GM12878 (cell line): ENCODE results near the gene ELP6. TPM values are rescaled to one million over a fixed set of nuclear protein-coding genes. Genes with fewer than 3 reads are reported as not detected.

ENCODE experiments used
- ATAC-seq: fragments of 200-7000 bp; cut with Tn5 transposase; 3 replicates; pipeline ENCODE4 v1.9.1; 2020; ENCODE audit warnings: mild to moderate bottlenecking, moderate library complexity
- BruUV-seq: library from RNA; stranded (reverse); fragments of 400-500 nt; replicated peaks from 2 replicates; lab custom pipeline; 2021; lab: Mats Ljungman, UMichigan
- CTCF ChIA-PET: fragments of 300-600 bp; sonication (Branson Sonifier 250); formaldehyde crosslinking; extraction: SDS; loops from one replicate; lab custom pipeline; 2021; ENCODE audit warnings: inconsistent platforms; lab: Yijun Ruan, JAX
- POLR2A ChIA-PET: fragments of 350-600 bp; formaldehyde crosslinking; extraction: SDS; loops from one replicate; lab custom pipeline; 2021; ENCODE audit warnings: inconsistent platforms; lab: Charles Lee
- RAD21 ChIA-PET: fragments of 300-600 bp; sonication (Branson Sonifier 250); formaldehyde crosslinking; loops from one replicate; lab custom pipeline; 2023; ENCODE audit warnings: antibody characterized with exemption; ENCODE audit not compliant: unreplicated experiment; lab: Charles Lee
- SMC1A ChIA-PET: fragments of 300-600 bp; sonication (Branson Sonifier 250); formaldehyde crosslinking; loops from one replicate; lab custom pipeline; 2023; ENCODE audit not compliant: unreplicated experiment, uncharacterized antibody; lab: Charles Lee
- DNase-seq: peaks from one replicate; pipeline ENCODE4 v3.0.0-alpha.2; 2011; ENCODE audit warnings: low read depth, low spot score
- FAIRE-seq: peaks from 3 replicates; lab custom pipeline; 2011; peaks lifted over from hg19 to GRCh38; lab: Jason Lieb, UNC
- H2AFZ ChIP-seq: 2 replicates; pipeline ENCODE4 v1.6.0; 2011; ENCODE audit warnings: low read depth, low read length, control low read depth; ENCODE audit not compliant: control insufficient read depth
- H3K27ac ChIP-seq: 2 replicates; pipeline ENCODE4 v1.5.1; 2011; ENCODE audit warnings: control low read depth; ENCODE audit not compliant: control insufficient read depth, insufficient read depth
- H3K27me3 ChIP-seq, 2 experiments: replicated peaks in 1 of 2; 2 replicates each; pipeline versions ENCODE4 v1.6.0 to v1.6.1; 2011; ENCODE audit warnings: low read length in 1 of 2; ENCODE audit not compliant: control insufficient read depth in 2 of 2, insufficient read depth in 2 of 2
- H3K36me3 ChIP-seq, 2 experiments: 2 replicates each; pipeline ENCODE4 v1.5.1; 2011; ENCODE audit warnings: low read length in 1 of 2; ENCODE audit not compliant: control insufficient read depth in 2 of 2, insufficient read depth in 2 of 2
- H3K4me1 ChIP-seq: 2 replicates; pipeline ENCODE4 v1.6.1; 2011; ENCODE audit warnings: mild to moderate bottlenecking, low read length, moderate library complexity, mixed read lengths; ENCODE audit not compliant: control insufficient read depth, insufficient read depth
- H3K4me2 ChIP-seq: 2 replicates; pipeline ENCODE4 v1.6.0; 2011; ENCODE audit warnings: control low read depth; ENCODE audit not compliant: control insufficient read depth, insufficient read depth
- H3K4me3 ChIP-seq: fragments of 200-600 bp; sonication (generic); 2 replicates; pipeline ENCODE4 v1.5.1; 2016
- H3K79me2 ChIP-seq: 2 replicates; pipeline ENCODE4 v1.6.0; 2011; ENCODE audit warnings: low read length; ENCODE audit not compliant: control insufficient read depth, insufficient read depth
- H3K9ac ChIP-seq: 2 replicates; pipeline ENCODE4 v1.8.0; 2011; ENCODE audit warnings: low read length, control low read depth, mixed read lengths; ENCODE audit not compliant: control insufficient read depth, insufficient read depth
- H3K9me3 ChIP-seq: replicated peaks from 3 replicates; pipeline ENCODE4 v1.5.1; 2011; ENCODE audit warnings: mild to moderate bottlenecking, low read length; ENCODE audit not compliant: control insufficient read depth, insufficient read depth
- H4K20me1 ChIP-seq: 2 replicates; pipeline ENCODE4 v1.6.0; 2011; ENCODE audit not compliant: control insufficient read depth, insufficient read depth
- BCL11A ChIP-seq: IDR thresholded peaks from 2 replicates; pipeline ENCODE4 v1.6.1; 2011; ENCODE audit warnings: low read depth, low read length
- CBX3 ChIP-seq: fragments of 200-600 bp; sonication (generic); IDR thresholded peaks from 2 replicates; pipeline ENCODE4 v1.6.1; 2016; ENCODE audit warnings: low read depth, borderline replicate concordance
- CHD1 ChIP-seq: IDR thresholded peaks from 2 replicates; pipeline ENCODE4 v1.6.1; 2012; ENCODE audit warnings: low read depth, low read length, improper control_type of control experiment
- CHD2 ChIP-seq: IDR thresholded peaks from 2 replicates; pipeline ENCODE4 v1.6.1; 2011; ENCODE audit warnings: low read depth, low read length, improper control_type of control experiment, borderline replicate concordance
- CTCF ChIP-seq, 3 experiments: IDR thresholded peaks in 2 of 3; conservative IDR thresholded peaks in 1 of 3; 2 replicates each; pipeline ENCODE4 v1.5.1; 2011; ENCODE audit warnings: low read depth in 3 of 3, low read length in 3 of 3, mild to moderate bottlenecking in 3 of 3, control low read depth in 2 of 3, moderate library complexity in 2 of 3, inconsistent platforms in 1 of 3, mixed read lengths in 1 of 3; ENCODE audit not compliant: control insufficient read depth in 2 of 3, insufficient read depth in 1 of 3; ENCODE audit errors: extremely low read depth in 1 of 3
- HDGF ChIP-seq: fragments of 450-650 bp; IDR thresholded peaks from 2 replicates; pipeline ENCODE4 v1.6.1; 2016; ENCODE audit warnings: antibody characterized with exemption
- KDM1A ChIP-seq: fragments of 200-600 bp; sonication (generic); IDR thresholded peaks from 2 replicates; pipeline ENCODE4 v1.6.1; 2016; ENCODE audit warnings: borderline replicate concordance
- NFYB ChIP-seq: IDR thresholded peaks from 2 replicates; pipeline ENCODE4 v1.6.1; 2011; ENCODE audit warnings: low read depth, mild to moderate bottlenecking, low read length, improper control_type of control experiment, moderate library complexity; ENCODE audit not compliant: insufficient read depth
- POLR2A ChIP-seq: IDR thresholded peaks from 2 replicates; pipeline ENCODE4 v1.6.1; 2011; ENCODE audit warnings: low read depth, mild to moderate bottlenecking, low read length
- POLR2AphosphoS2 ChIP-seq: IDR thresholded peaks from 2 replicates; pipeline ENCODE4 v1.6.1; 2011; ENCODE audit warnings: low read depth, mild to moderate bottlenecking, low read length, improper control_type of control experiment, moderate library complexity
- RUNX3 ChIP-seq: IDR thresholded peaks from 2 replicates; pipeline ENCODE4 v1.6.1; 2012; ENCODE audit warnings: low read length, inconsistent platforms
- SMAD1 ChIP-seq: fragments of 450-650 bp; IDR thresholded peaks from 2 replicates; pipeline ENCODE4 v1.6.1; 2018; ENCODE audit warnings: mild to moderate bottlenecking, low read depth; ENCODE audit not compliant: partially characterized antibody
- STAT3 ChIP-seq: IDR thresholded peaks from 2 replicates; pipeline ENCODE4 v1.6.1; 2011; ENCODE audit warnings: low read depth, low read length, improper control_type of control experiment
- YBX1 ChIP-seq: fragments of 450-650 bp; IDR thresholded peaks from 2 replicates; pipeline ENCODE4 v1.6.1; 2016; ENCODE audit warnings: antibody characterized with exemption
- YY1 ChIP-seq: IDR thresholded peaks from 2 replicates; pipeline ENCODE4 v1.6.1; 2011; ENCODE audit warnings: low read depth, mild to moderate bottlenecking, low read length
- ZBTB33 ChIP-seq: fragments of 450-650 bp; IDR thresholded peaks from 2 replicates; pipeline ENCODE4 v1.6.1; 2017; ENCODE audit warnings: mild to moderate bottlenecking
- ZNF274 ChIP-seq: IDR thresholded peaks from one replicate; pipeline ENCODE4 v1.8.0; 2011; ENCODE audit not compliant: insufficient read length, insufficient read depth
- WGBS: methylation state at CpG from one replicate; pipeline ENCODE4 v1.1.6; 2016; ENCODE audit warnings: low lambda C conversion rate; ENCODE audit not compliant: insufficient replicate concordance, insufficient coverage; ENCODE audit errors: missing lambda C conversion rate; 5-methylcytosine and 5-hydroxymethylcytosine counted together
- in situ Hi-C: fragments of 300-500 bp; cut with MboI; formaldehyde crosslinking; loops from 9 replicates; pipeline ENCODE4 v1.14.3; 2018; ENCODE audit warnings: mixed read lengths
- intact Hi-C: fragments of 100-400 bp; cut with micrococcal nuclease; formaldehyde crosslinking; loops from one replicate; pipeline ENCODE4 v1.14.2; 2022; ENCODE audit not compliant: unreplicated experiment
- polyA plus RNA-seq, 11 experiments: library from polyadenylated mRNA; depleted of rRNA in 4 of 11; unstranded in 6 of 11; stranded (reverse) in 5 of 11; fragments of >200 nt; fragmentation: Nextera tagmentation in 4 of 11; fragmentation: Illumina TruSeq in 1 of 11; extraction: Ambion mirVana in 4 of 11; extraction: Trizol in 1 of 11; gene quantifications; 1 replicate in 1 of 11; 2 replicates in 10 of 11; pipeline versions ENCODE4 v1.2.1 to v1.2.3, GENCODE V29; 2011 to 2016; ENCODE audit warnings: inconsistent platforms in 2 of 11, missing spikeins in 2 of 11, low read depth in 1 of 11
- total RNA-seq, 4 experiments: library from RNA; depleted of rRNA in 3 of 4; stranded (reverse); fragments of >200 nt in 3 of 4; fragmentation: Illumina TruSeq in 1 of 4; extraction: Trizol in 1 of 4; gene quantifications; 2 replicates each; pipeline versions ENCODE4 v1.2.1 to v1.2.3, GENCODE V29; 2013 to 2021

ELP6 gene
- total and polyA plus RNA-seq, 10 of the 15 experiments (the other 5 are each of a cell fraction or from before 2014, with no cell fraction given): 39.5 to 83.3 (median 50.2) TPM

- Histone ChIP-seq H3K27ac (no peak overlapping the region), H3K36me3 (no peaks in the 10 kb centered on the region), H3K27me3 (no peaks in the 10 kb centered on the region; a peak in 1 of 4 replicates), H3K4me1 (no peaks in the 10 kb centered on the region), H3K4me3 (no peak overlapping the region), H3K79me2 (no peaks in the 10 kb centered on the region), H3K4me2 (no peak overlapping the region), H3K9me3 (no peaks in the 10 kb centered on the region), H4K20me1 (no peaks in the 10 kb centered on the region), H2AFZ (no peak overlapping the region), H3K9ac (no peak overlapping the region)
- no peak for ATAC-seq
- TF ChIP-seq BCL11A: no peak
- no peak for TF ChIP-seq YBX1
- TF ChIP-seq KDM1A: no peak
- TF ChIP-seq NFYB: no peak
- no peak for TF ChIP-seq CHD1
- no peak for TF ChIP-seq YY1
- TF ChIP-seq POLR2AphosphoS2: no peak
- ChIA-PET POLR2A (interaction anchor here (0.8 kb wide), 1 partner anchor 31 kb away, joined by 4 read pairs; no protein-coding TSS in a partner anchor), RAD21 (no interaction called here), CTCF (interaction anchor here (1.2 kb wide), 1 partner anchor 18 kb away, joined by 5 read pairs; no protein-coding TSS in a partner anchor), SMC1A (no interaction called here)
- no peak for FAIRE-seq
- intact Hi-C loops: no loop called here
- no peak for DNase-seq
- 98% methylated on average over 3 of the region's 4 CpGs for WGBS
- BruUV-seq: no TSS peak
- in situ Hi-C loops: no loop called here
Measured at GRCh38 chr3:47540281-47540680, 26.8 kb upstream of the ELP6 start.

GRCh38 chr3:47536967-47537366 lies 23.5 kb upstream of the ELP6 start:
- intact Hi-C loops: no loop called here
- ChIA-PET RAD21 (interaction anchor here (1.6 kb wide), 1 partner anchor 15 kb away, joined by 4 read pairs; no protein-coding TSS in a partner anchor), POLR2A (no interaction called here), SMC1A (no interaction called here), CTCF (no interaction called here)
- no peak for DNase-seq
- H3K79me2 ChIP-seq: no peaks in the 10 kb centered on the region
- no peaks in the 10 kb centered on the region for H3K4me1 ChIP-seq
- H3K4me3 ChIP-seq: no peak overlapping the region
- BruUV-seq: no TSS peak
- H4K20me1 ChIP-seq: no peaks in the 10 kb centered on the region
- WGBS: 64% methylated on average over 6 of the region's 6 CpGs
- no peak for FAIRE-seq
- H3K9me3 ChIP-seq: no peaks in the 10 kb centered on the region
- no peak overlapping the region for H3K27ac ChIP-seq
- no peak overlapping the region for H3K9ac ChIP-seq
- no peaks in the 10 kb centered on the region for H3K27me3 ChIP-seq
- H3K36me3 ChIP-seq: no peaks in the 10 kb centered on the region
- in situ Hi-C loops: no loop called here
- H2AFZ ChIP-seq: no peak overlapping the region
- no peak for ATAC-seq
- H3K4me2 ChIP-seq: no peak overlapping the region
- TF ChIP-seq STAT3: no peak
- no peak for TF ChIP-seq RUNX3
- TF ChIP-seq SMAD1: no peak
- TF ChIP-seq CTCF (IDR thresholded peaks at IDR 0.05 in 2 of 3, conservative IDR thresholded peaks at IDR 0.05 in 1 of 3; ENCODE audit: control insufficient read depth in 2 of 3, extremely low read depth in 1 of 3, insufficient read depth in 1 of 3, low read depth in 3 of 3, low read length in 3 of 3): no peak
- no peak for TF ChIP-seq HDGF
- no peak for TF ChIP-seq ZBTB33
- no peak for TF ChIP-seq POLR2A
- TF ChIP-seq CHD2: no peak
- no peak for TF ChIP-seq CBX3
- TF ChIP-seq ZNF274: no peak
